HepG2 (cell line): ENCODE measurements around the gene UBAC2.

Experiments used
- ARNT ChIP-seq: fragments of 450-650 bp; IDR thresholded peaks from 2 replicates; pipeline ENCODE4 v1.6.1; 2017
- CBFB ChIP-seq: sonication (generic); formaldehyde crosslinking; IDR thresholded peaks from 2 replicates; pipeline ENCODE4 v1.4.0; 2020; ENCODE audit warnings: missing genetic modification reagents
- CTCF ChIP-seq: sonication (generic); formaldehyde crosslinking; IDR thresholded peaks from 2 replicates; pipeline ENCODE4 v1.5.0; 2020; ENCODE audit warnings: mild to moderate bottlenecking, missing genetic modification reagents, moderate library complexity
- EP300 ChIP-seq, 3 experiments: sonication (generic) in 1 of 3; formaldehyde crosslinking in 1 of 3; IDR thresholded peaks; 2 replicates each; pipeline versions ENCODE4 v1.5.1 to v1.6.1; 2011 to 2020; ENCODE audit warnings: low read depth in 2 of 3, low read length in 2 of 3, borderline replicate concordance in 1 of 3, improper control_type of control experiment in 1 of 3, mild to moderate bottlenecking in 1 of 3, missing genetic modification reagents in 1 of 3, moderate library complexity in 1 of 3
- EZH2 ChIP-seq: conservative IDR thresholded peaks from 2 replicates; pipeline ENCODE4 v1.6.1; 2012; ENCODE audit warnings: mild to moderate bottlenecking, low read depth, low read length, moderate library complexity
- MNT ChIP-seq: fragments of 450-650 bp; IDR thresholded peaks from 2 replicates; pipeline ENCODE4 v1.6.1; 2016
- POLR2A ChIP-seq, 2 experiments: IDR thresholded peaks; 2 replicates each; pipeline ENCODE4 v1.6.1; 2011; ENCODE audit warnings: low read depth in 2 of 2, low read length in 2 of 2, mild to moderate bottlenecking in 1 of 2, moderate library complexity in 1 of 2; ENCODE audit not compliant: insufficient read depth in 1 of 2
- TEAD2 ChIP-seq: sonication (generic); formaldehyde crosslinking; IDR thresholded peaks from 2 replicates; pipeline ENCODE4 v1.9.0; 2021; ENCODE audit warnings: missing genetic modification reagents
- ZBTB21 ChIP-seq: sonication (generic); formaldehyde crosslinking; IDR thresholded peaks from 2 replicates; pipeline ENCODE4 v1.4.0; 2020; ENCODE audit warnings: missing genetic modification reagents
- ZNF367 ChIP-seq: sonication (generic); formaldehyde crosslinking; IDR thresholded peaks from 2 replicates; pipeline ENCODE4 v1.4.0; 2020; ENCODE audit warnings: missing genetic modification reagents, borderline replicate concordance
- ZNF513 ChIP-seq: sonication (generic); formaldehyde crosslinking; conservative IDR thresholded peaks from 2 replicates; pipeline ENCODE4 v1.5.0; 2020; ENCODE audit warnings: missing genetic modification reagents
- ZNF7 ChIP-seq: IDR thresholded peaks from 2 replicates; pipeline ENCODE4 v1.6.1; 2016; ENCODE audit warnings: missing biosample characterization, missing genetic modification reagents
- ZSCAN31 ChIP-seq: sonication (generic); formaldehyde crosslinking; IDR thresholded peaks from 2 replicates; pipeline ENCODE4 v1.5.0; 2020; ENCODE audit warnings: low read depth, mild to moderate bottlenecking, missing genetic modification reagents

GRCh38 chr13:99321709-99322108 lies 121.1 kb downstream of the UBAC2 start:
- TF ChIP-seq TEAD2 = no peak
- no peak for TF ChIP-seq CBFB (CRISPR knock-in tag)
- no peak for TF ChIP-seq ZBTB21
- TF ChIP-seq POLR2A (IDR thresholded peaks at IDR 0.05; ENCODE audit: insufficient read depth in 1 of 2, low read depth in 2 of 2, low read length in 2 of 2) = no peak
- TF ChIP-seq CTCF (CRISPR knock-in tag) = no peak
- no peak for TF ChIP-seq EZH2
- TF ChIP-seq ZNF367 = no peak
- TF ChIP-seq MNT = no peak
- TF ChIP-seq ZNF7 = no peak
- TF ChIP-seq ZSCAN31 (CRISPR knock-in tag) = no peak
- no peak for TF ChIP-seq ARNT
- TF ChIP-seq EP300 (IDR thresholded peaks at IDR 0.05; ENCODE audit: low read depth in 2 of 2, low read length in 2 of 2) = no peak
- TF ChIP-seq EP300 (CRISPR knock-in tag; IDR thresholded peaks at IDR 0.05; ENCODE audit: borderline replicate concordance) = no peak
- no peak for TF ChIP-seq ZNF513 (CRISPR knock-in tag)
